ENCODE results near the gene YLPM1.

The YLPM1 gene

GRCh38 chr14:74793506-74794155 lies 30.5 kb downstream of the YLPM1 start:
- DNase-seq (ENCODE audit: low read depth) = no peak

GRCh38 chr14:74794947-74795346 lies 31.8 kb downstream of the YLPM1 start:
- DNase-seq (ENCODE audit: low read depth) = no peak

GRCh38 chr14:74799765-74800164 lies 36.6 kb downstream of the YLPM1 start:
- no peak for DNase-seq (ENCODE audit: low read depth)

GRCh38 chr14:74800780-74801179 lies 37.7 kb downstream of the YLPM1 start:
- DNase-seq (ENCODE audit: low read depth) = no peak

DNA sequence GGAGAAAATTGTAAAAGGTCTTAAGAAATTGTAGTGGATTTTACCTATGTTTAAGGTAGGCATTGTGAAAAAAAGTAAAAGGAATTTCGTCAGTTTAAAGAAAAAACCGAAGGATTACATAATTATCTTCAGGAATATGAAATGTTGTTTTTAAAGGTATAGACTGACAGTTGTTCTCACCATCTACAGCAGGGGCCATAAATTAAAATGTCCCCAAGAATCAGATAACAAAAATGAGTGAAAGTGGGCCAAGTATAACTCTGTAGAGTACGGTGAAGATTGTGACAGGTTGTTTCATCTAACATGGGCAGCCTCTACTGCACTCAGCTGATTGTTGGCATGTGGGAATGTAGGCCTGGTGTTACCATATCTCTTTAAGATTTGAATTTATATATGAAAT lies 38.3 kb downstream of the YLPM1 start:
- DNase-seq (ENCODE audit: low read depth) = no peak

DNA sequence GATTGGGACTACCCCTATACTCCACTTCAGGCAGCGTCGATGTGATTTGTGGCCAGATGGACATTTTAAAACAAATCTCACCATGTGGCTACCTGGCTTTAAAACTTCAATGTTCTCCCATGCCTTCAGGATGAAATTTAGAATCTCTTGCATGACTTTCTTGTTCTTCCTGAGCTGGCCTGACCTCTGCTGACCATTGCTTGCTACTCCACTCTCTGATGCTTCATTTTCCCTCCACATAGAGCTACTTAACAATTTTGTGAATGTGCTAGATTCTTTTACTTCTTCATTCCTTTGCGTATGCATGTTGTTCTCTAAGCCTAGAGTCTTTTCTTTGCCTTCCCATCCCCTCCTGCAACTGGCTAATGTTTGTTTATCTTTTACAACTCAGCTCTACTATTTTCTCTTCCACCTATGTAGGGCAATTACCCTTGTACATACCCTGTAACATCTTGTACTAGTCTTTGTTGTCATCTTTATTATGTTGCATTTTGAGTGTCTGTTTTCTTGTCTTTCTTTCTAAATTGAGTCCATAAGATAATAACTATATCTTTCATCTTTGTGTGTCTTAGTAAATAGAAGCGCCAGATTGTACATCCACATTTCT lies 41.2 kb downstream of the YLPM1 start:
- no peak for DNase-seq (ENCODE audit: low read depth)

DNA sequence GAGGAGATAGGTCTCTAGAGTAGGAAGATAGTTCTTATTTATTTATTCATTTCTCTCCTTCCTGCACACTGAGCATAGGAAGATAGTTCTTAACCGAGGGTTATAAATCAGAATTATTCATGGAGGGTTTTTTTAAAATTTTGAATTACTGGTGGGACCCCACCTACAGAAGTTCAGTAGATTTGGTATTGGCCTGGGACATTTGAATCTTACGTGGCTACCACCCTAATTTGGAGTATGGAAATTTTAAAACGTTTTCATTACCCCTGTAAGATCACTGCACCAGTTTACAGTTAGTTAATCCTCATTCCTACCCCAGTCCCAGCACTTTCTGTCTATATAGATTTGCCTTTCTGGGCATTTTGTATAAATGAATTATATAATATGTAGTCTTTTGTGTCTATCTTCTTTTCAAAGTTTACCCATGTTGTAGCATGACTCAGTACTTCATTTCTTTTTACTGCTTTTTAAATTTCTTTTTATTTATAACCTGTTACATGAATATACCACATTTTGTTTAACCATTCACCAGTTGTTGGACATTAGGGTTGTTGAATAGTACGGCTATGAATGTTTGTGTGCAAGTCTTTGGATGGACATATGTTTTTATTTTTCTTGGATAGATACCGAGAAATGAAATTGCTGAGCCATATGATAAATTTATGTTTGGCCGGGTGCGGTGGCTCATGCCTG lies 44.9 kb downstream of the YLPM1 start:
- no peak for DNase-seq (ENCODE audit: low read depth)

DNA sequence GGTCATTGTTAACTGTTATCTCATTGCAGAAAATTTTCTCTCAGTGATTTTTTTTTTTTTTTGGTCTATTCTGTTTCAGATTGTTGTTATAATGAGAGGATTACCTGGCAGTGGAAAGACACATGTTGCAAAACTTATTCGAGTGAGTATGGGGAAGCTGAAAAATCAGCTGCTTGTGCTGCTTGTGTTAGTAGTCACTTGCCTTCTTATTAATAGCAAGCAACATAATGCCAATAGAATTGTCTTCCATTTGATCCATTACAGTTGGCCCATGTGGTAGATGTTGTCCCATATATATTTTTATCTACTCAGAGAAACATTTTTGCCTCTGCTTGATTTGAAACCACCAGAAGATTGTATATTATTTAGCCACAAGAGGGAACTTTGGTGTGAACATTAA lies 53.0 kb downstream of the YLPM1 start:
- no peak for DNase-seq (ENCODE audit: low read depth)

DNA sequence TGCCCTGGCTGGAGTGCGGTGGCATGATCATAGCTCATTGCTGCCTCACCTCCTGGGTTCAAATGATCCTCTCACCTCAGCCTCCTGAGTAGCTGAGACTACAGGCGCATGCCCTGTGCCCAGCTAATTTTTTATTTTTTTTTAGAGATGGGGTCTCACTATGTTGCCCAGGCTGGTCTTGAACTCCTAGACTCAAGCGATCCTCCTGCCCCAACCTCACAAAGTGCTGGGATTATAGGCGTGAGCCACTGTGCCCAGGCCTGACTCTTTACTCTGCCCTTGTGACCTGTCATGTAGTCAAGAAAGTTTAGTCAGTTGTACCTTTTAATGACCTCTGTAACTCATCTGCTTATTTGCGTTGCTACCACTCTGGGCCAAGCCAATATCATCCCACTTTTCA lies 57.2 kb downstream of the YLPM1 start:
- DNase-seq (ENCODE audit: low read depth) = no peak

- DNase-seq (ENCODE audit: low read depth) = no peak
These were observed 58.3 kb downstream of the YLPM1 start for GRCh38 chr14:74821267-74821915.

DNA sequence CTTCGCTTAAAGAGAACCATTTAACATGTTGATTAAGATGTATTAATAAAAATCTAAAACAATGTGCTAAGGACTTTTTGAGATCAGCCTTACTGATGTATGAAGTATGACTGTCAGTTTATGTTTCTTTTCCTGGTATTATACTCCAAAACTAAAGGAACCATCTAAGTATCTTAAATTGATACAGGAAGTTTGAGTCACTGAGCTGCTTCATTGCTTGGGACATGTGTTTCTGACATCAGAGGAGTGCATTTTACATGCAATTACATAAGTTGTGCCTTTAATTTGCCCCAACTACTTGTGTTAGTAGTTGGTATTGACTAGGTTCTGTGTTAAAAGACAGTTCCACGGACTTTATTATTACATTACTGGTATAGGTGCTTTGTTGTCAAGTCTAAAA lies 61.9 kb downstream of the YLPM1 start:
- no peak for DNase-seq (ENCODE audit: low read depth)

DNA sequence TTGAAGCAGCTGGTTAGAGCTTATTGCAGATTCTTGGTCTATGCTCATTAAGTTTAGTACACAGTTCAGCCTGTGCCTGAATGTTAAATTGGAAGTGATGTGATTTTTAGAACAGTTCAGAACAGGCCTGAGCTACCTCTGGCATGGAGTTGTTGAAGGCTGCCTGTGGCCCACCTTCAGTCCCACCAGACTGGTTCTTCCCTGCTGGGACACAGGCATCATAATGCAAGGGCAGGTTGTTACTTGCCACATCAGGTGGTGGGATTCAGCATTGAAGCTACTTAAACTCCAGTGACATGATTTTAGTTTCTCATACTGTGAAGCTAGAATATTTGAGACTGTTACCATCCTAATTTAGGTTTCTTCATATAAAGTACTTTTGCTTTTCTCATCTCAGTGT lies 63.5 kb downstream of the YLPM1 start:
- no peak for DNase-seq (ENCODE audit: low read depth)

GRCh38 chr14:74829251-74829650 lies 66.1 kb downstream of the YLPM1 start:
- no peak for DNase-seq (ENCODE audit: low read depth)

- DNase-seq (ENCODE audit: low read depth) = no peak
These were observed 69.7 kb downstream of the YLPM1 start for GRCh38 chr14:74832849-74833248.

DNA sequence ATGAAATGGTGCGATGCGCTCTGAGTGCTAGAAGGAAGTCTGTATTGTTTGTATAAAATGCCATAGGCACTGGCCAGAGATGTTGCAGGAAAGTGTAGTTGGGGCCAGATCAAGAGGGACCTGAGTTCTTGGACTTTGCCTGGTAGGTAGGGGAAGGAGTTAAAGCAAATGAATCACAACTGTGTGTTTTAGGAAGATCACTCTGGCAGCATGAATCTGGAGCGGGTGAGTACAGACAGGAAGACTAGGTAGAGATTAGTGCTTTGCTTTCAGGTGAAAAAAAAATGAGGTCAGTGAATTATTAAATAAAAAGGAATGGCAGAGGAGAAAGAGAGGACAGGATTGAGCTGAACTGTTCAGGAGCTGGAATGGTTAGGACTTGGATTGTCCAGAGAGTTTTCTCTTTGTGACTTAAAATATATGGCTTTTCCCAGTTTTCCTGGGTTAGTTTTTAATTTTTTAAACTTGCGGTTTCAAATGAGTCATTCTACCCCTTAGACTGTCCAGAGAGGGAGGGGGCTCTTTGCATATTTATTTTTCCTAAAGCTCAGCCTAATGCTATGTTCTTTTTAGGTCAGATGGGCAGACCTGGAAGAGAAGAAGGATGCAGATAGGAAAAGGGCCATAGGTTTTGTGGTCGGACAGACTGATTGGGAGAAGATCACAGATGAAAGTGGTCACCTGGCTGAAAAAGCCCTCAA lies 71.7 kb downstream of the YLPM1 start:
- no peak for DNase-seq (ENCODE audit: low read depth)

DNA sequence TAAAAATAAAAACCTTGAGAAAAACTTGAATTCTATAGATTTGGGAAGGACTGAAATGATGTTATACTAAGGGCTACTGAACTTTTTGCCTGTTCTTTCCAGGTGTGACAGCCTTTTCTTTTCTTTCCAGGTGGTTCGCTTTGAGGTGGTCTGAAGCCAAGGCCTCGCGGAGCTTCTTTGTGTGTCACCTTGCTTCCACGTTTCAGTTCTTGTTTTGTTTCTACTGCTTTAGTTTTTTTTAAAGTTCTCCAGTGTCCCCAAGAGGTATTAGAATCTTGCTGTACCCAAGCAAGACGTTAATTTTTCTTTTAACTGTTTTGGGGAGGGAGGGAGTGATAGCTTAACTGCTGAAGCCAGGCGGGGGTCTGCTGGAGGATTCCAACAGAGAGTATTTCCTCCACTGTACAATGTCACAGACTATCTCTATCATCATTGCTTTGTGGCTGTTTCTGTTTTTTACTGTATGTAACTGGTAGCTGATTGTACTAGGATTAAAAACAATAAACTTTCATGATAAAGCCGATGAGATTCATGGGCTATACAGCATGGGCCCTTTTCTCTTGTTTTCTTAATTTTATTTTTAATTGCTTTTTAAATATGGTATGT lies 72.6 kb downstream of the YLPM1 start:
- no peak for DNase-seq (ENCODE audit: low read depth)

GRCh38 chr14:74836251-74836960 lies 73.3 kb downstream of the YLPM1 start:
- no peak for DNase-seq (ENCODE audit: low read depth)

DNA sequence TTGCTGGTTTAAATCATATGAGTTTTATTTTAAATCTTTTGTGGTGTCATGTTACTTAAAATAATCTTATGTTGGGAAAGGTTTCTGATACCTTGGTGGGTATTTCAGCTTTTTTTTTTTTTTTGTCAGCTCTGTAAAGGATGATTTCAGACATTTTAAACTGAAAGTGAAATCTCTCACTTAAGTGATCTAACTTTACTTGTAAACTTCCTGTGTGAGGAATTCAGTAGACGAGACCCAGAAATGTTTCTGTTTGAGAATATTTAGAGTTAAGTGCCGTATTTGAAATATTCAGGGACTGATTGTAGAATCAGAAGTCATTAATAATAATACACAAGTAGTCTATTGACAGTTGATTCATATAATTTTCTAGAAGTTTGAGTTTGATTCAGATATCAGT lies 75.0 kb downstream of the YLPM1 start:
- no peak for DNase-seq (ENCODE audit: low read depth)

DNA sequence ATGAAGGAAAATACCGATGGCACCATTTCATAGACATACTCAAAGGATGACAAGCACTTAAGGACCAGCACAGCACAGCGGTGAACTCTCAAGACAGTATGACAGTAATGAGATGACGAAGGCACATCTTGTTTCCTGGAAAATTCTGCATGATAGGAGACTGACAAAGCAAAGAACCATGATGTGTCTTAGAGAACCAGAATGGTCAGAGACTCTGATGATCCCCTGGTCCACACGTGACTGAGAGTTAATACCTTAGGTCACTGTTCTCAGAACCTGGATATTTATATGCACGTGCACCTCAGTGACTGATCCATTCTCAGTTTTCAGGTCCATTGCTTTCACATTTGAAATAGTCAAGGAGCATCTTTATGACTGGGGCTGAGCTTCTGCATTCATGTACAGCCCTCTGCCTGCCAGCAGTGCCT lies 77.5 kb downstream of the YLPM1 start:
- DNase-seq (ENCODE audit: low read depth) = no peak

GRCh38 chr14:74841230-74842207 lies 78.4 kb downstream of the YLPM1 start:
- DNase-seq (ENCODE audit: low read depth) = no peak
